Activated T-cell treated with anti-CD3 and anti-CD28 coated beads, Interleukin-2, amount 50 U/mL, for 24 hours (primary cell): ENCODE results near the gene ZNF407.
"Not testable (repeated sequence)": the region's sequence is repeated elsewhere in the genome, so short reads cannot be mapped to it uniquely, and the experiment has no call there.

Experiments
- DNase-seq: peaks from one replicate; pipeline ENCODE4 v3.0.0-alpha.2; 2020
- H3K27ac Mint-ChIP-seq: 2 replicates; pipeline ENCODE4 v1.8.0; 2020; ENCODE audit warnings: mild to moderate bottlenecking, mixed read lengths
- H3K27me3 Mint-ChIP-seq: 2 replicates; pipeline ENCODE4 v1.8.0; 2020; ENCODE audit warnings: mixed read lengths
- H3K36me3 Mint-ChIP-seq: 2 replicates; pipeline ENCODE4 v1.8.0; 2020; ENCODE audit warnings: low read depth, mixed read lengths
- H3K4me1 Mint-ChIP-seq: 2 replicates; pipeline ENCODE4 v1.8.0; 2020; ENCODE audit warnings: low read depth, mixed read lengths
- H3K4me3 Mint-ChIP-seq: 2 replicates; pipeline ENCODE4 v1.8.0; 2020; ENCODE audit warnings: mild to moderate bottlenecking, moderate library complexity, mixed read lengths
- H3K9me3 Mint-ChIP-seq: 2 replicates; pipeline ENCODE4 v1.8.0; 2020; ENCODE audit warnings: mixed read lengths

ZNF407 gene

DNA sequence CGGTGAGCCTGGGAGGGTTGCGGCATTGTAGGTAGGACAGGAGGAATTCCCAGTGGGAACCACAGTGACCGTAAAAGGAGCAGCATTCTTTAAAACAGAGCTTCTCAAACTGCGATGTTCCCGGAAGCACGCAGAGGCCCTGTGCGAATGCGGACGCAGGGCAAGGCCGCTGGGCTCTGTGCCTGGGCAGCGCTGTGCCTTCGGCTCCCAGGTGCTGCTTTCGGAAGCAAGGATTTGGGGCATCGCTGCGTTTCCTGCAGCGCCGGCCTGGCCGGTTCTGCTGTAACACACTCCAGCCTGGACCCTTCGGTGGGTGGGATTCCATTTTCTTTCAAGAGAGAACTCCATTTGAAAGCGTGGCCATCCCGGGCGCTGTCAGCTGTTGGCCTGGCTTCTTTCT lies 492.7 kb downstream of the ZNF407 start:
- DNase-seq = no peak
- Mint-ChIP-seq H3K9me3 (peaks cover 2% of the 10 kb centered on the region), H3K27me3 (no peaks in the 10 kb centered on the region), H3K4me3 (no peak overlapping the region), H3K4me1 (no peaks in the 10 kb centered on the region), H3K36me3 (no peaks in the 10 kb centered on the region), H3K27ac (no peak overlapping the region)

- no peaks in the 10 kb centered on the region for H3K4me1 Mint-ChIP-seq
- no peak overlapping the region for H3K4me3 Mint-ChIP-seq
- peaks cover 6% of the 10 kb centered on the region for H3K27me3 Mint-ChIP-seq
- peaks cover 15% of the 10 kb centered on the region for H3K9me3 Mint-ChIP-seq
- H3K36me3 Mint-ChIP-seq = peaks cover 1% of the 10 kb centered on the region
- H3K27ac Mint-ChIP-seq = no peak overlapping the region
- DNase-seq = no peak
Measured at GRCh38 chr18:75097491-75098225, 500.0 kb downstream of the ZNF407 start.

- Mint-ChIP-seq H3K27me3 (peaks cover 6% of the 10 kb centered on the region), H3K4me1 (no peaks in the 10 kb centered on the region), H3K36me3 (no peaks in the 10 kb centered on the region), H3K9me3 (peaks cover 9% of the 10 kb centered on the region), H3K27ac (no peak overlapping the region), H3K4me3 (no peak overlapping the region)
- DNase-seq = no peak
Measured at GRCh38 chr18:75100832-75101630, 503.4 kb downstream of the ZNF407 start.

GRCh38 chr18:75101916-75102315 lies 504.2 kb downstream of the ZNF407 start:
- no peak for DNase-seq
- no peaks in the 10 kb centered on the region for H3K4me1 Mint-ChIP-seq
- H3K27me3 Mint-ChIP-seq = peaks cover 6% of the 10 kb centered on the region
- H3K27ac Mint-ChIP-seq = no peak overlapping the region
- peaks cover 9% of the 10 kb centered on the region for H3K9me3 Mint-ChIP-seq
- H3K36me3 Mint-ChIP-seq = no peaks in the 10 kb centered on the region
- H3K4me3 Mint-ChIP-seq = no peak overlapping the region

GRCh38 chr18:75104029-75104428 lies 506.4 kb downstream of the ZNF407 start:
- not testable (repeated sequence) for H3K4me3 Mint-ChIP-seq, DNase-seq, H3K36me3 Mint-ChIP-seq, H3K27ac Mint-ChIP-seq, H3K27me3 Mint-ChIP-seq, H3K9me3 Mint-ChIP-seq, H3K4me1 Mint-ChIP-seq

DNA sequence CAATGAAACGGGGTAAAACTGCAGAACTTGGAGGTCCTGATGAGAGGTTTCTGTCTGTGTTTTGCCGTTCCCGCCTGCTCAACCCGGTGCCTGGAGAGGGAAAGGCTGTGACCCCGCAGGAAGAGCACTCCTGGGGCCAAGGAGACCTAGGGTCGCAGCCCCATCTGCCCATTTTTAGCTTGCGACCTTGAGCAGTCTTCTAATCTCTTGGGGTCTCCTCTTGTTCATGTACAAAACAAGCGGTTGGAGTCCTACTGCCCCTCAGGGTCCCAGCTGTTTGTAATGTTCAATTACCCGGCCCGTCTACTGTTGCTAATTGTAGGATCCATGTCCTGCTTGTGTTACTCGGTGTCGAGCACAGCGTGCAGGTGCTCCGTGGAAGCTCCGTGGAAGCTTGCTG lies 506.8 kb downstream of the ZNF407 start:
- H3K27me3 Mint-ChIP-seq = peaks cover 6% of the 10 kb centered on the region
- H3K27ac Mint-ChIP-seq = no peak overlapping the region
- no peaks in the 10 kb centered on the region for H3K4me1 Mint-ChIP-seq
- H3K4me3 Mint-ChIP-seq = no peak overlapping the region
- H3K9me3 Mint-ChIP-seq = peaks cover 7% of the 10 kb centered on the region
- H3K36me3 Mint-ChIP-seq = no peaks in the 10 kb centered on the region
- no peak for DNase-seq

- H3K36me3 Mint-ChIP-seq = no peaks in the 10 kb centered on the region
Measured at GRCh38 chr18:75105551-75106254, 508.0 kb downstream of the ZNF407 start.

GRCh38 chr18:75106746-75107145 lies 509.1 kb downstream of the ZNF407 start:
- Mint-ChIP-seq H3K36me3 (no peaks in the 10 kb centered on the region), H3K27me3 (peaks cover under 1% of the 10 kb centered on the region), H3K27ac (no peak overlapping the region), H3K4me3 (no peak overlapping the region), H3K4me1 (no peaks in the 10 kb centered on the region), H3K9me3 (peaks cover 4% of the 10 kb centered on the region)
- DNase-seq = no peak

More at GRCh38 chr18:75105551-75106254, 508.0 kb downstream of the ZNF407 start:
- peaks cover 7% of the 10 kb centered on the region for H3K9me3 Mint-ChIP-seq
- H3K27ac Mint-ChIP-seq = no peak overlapping the region
- peaks cover 3% of the 10 kb centered on the region for H3K27me3 Mint-ChIP-seq
- no peak for DNase-seq
- no peak overlapping the region for H3K4me3 Mint-ChIP-seq
- H3K4me1 Mint-ChIP-seq = no peaks in the 10 kb centered on the region

- DNase-seq = no peak
- no peaks in the 10 kb centered on the region for H3K27me3 Mint-ChIP-seq
- no peaks in the 10 kb centered on the region for H3K4me1 Mint-ChIP-seq
- H3K9me3 Mint-ChIP-seq = no peaks in the 10 kb centered on the region
- no peak overlapping the region for H3K4me3 Mint-ChIP-seq
- H3K27ac Mint-ChIP-seq = no peak overlapping the region
- no peaks in the 10 kb centered on the region for H3K36me3 Mint-ChIP-seq
Measured at GRCh38 chr18:75107196-75107930, 509.7 kb downstream of the ZNF407 start.

DNA sequence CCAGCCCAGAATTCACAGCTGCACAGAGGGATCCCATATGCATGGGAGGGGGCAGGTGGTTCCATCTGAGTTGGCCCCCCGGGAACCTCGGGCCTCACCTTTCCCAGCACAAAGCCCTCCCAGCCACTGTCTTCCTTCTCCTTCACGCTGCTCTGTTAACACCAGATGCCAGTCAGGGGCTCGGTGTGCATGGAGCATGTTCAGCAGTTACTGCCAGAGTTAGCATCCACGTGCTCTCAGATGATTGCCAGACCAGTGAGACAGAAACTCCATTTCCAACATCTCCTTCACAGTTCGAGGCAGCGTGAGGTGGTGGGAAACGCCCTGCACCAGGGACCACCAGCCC lies 510.2 kb downstream of the ZNF407 start:
- Mint-ChIP-seq H3K9me3 (no peaks in the 10 kb centered on the region), H3K36me3 (no peaks in the 10 kb centered on the region), H3K27ac (no peak overlapping the region), H3K4me1 (no peaks in the 10 kb centered on the region), H3K4me3 (no peak overlapping the region), H3K27me3 (no peaks in the 10 kb centered on the region)
- no peak for DNase-seq

GRCh38 chr18:75108579-75109318 lies 511.1 kb downstream of the ZNF407 start:
- Mint-ChIP-seq H3K4me3 (no peak overlapping the region), H3K27ac (no peak overlapping the region), H3K27me3 (no peaks in the 10 kb centered on the region)

DNA sequence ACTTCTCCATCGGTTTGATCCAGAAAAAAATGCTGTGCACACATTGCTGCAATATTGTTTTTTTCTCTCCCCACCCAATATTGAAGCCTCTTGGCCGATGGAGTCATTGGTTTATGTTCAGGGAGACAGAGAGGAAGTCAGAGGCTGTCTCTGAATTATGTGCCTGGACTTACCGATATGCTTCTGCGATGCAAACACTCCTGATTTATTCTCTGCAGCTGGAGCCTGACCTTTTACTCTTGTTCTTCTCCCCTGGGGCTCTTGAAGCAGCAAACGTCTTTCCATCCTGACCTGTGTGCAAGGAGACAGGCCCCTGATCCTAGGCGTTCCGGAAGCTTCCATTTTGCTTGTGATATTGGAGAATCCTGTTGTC lies 511.6 kb downstream of the ZNF407 start:
- Mint-ChIP-seq H3K27me3 (no peaks in the 10 kb centered on the region), H3K4me1 (no peaks in the 10 kb centered on the region), H3K36me3 (no peaks in the 10 kb centered on the region), H3K9me3 (no peaks in the 10 kb centered on the region), H3K27ac (no peak overlapping the region), H3K4me3 (no peak overlapping the region)
- DNase-seq = no peak

More at GRCh38 chr18:75108579-75109318, 511.1 kb downstream of the ZNF407 start:
- DNase-seq = no peak
- Mint-ChIP-seq H3K9me3 (no peaks in the 10 kb centered on the region), H3K4me1 (no peaks in the 10 kb centered on the region), H3K36me3 (no peaks in the 10 kb centered on the region)

DNA sequence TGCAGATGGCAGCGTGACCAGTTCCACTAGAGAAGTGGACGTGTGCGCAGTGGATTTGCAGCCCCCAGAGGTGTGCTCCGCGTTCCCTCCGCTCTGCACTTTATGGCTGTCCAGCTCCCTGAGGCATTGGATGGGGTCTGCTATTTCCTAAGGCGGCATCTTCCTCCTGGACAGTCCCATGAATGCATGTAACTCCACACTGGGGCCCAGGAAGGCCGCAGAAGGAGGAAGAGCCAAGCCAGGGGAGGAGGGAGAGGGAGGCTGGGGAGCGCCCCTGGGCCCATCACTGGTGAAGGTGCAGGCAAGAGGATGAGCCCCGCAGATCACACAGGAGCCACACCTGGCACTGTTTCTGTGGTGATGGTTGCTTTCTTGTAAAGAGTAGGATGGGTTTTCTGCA lies 512.1 kb downstream of the ZNF407 start:
- H3K9me3 Mint-ChIP-seq = no peaks in the 10 kb centered on the region
- no peaks in the 10 kb centered on the region for H3K36me3 Mint-ChIP-seq
- no peaks in the 10 kb centered on the region for H3K27me3 Mint-ChIP-seq
- no peak overlapping the region for H3K4me3 Mint-ChIP-seq
- DNase-seq = no peak
- no peaks in the 10 kb centered on the region for H3K4me1 Mint-ChIP-seq
- H3K27ac Mint-ChIP-seq = no peak overlapping the region

GRCh38 chr18:75110311-75110710 lies 512.6 kb downstream of the ZNF407 start:
- DNase-seq = no peak
- Mint-ChIP-seq H3K4me3 (no peak overlapping the region), H3K27me3 (no peaks in the 10 kb centered on the region), H3K9me3 (no peaks in the 10 kb centered on the region), H3K36me3 (no peaks in the 10 kb centered on the region), H3K27ac (no peak overlapping the region), H3K4me1 (no peaks in the 10 kb centered on the region)
